ENCODE measurements around the gene LENG8. TPM values are rescaled to one million over a fixed set of nuclear protein-coding genes. Genes with fewer than 3 reads are reported as not detected.

The LENG8 gene
- total RNA-seq, 1 donor from 2014 or later, result 36.6 TPM

- H2AFZ ChIP-seq (replicated peaks), result no peak overlapping the region
- H3K27me3 ChIP-seq, result peaks cover 9% of the 10 kb centered on the region
- H3K27ac ChIP-seq, result peak overlapping the region; percentile 81
- no peak overlapping the region for H3K9ac ChIP-seq
- peaks cover 18% of the 10 kb centered on the region for H3K36me3 Mint-ChIP-seq
- H4K20me1 ChIP-seq (ENCODE audit: low read depth), result peaks cover 30% of the 10 kb centered on the region
- H3F3A ChIP-seq (ENCODE audit: low read depth), result peaks cover 49% of the 10 kb centered on the region
- no peak for DNase-seq (ENCODE audit: low spot score)
- no peak for TF ChIP-seq EZH2 (IDR thresholded peaks at IDR 0.05)
- no peak for TF ChIP-seq EZH2phosphoT487 (IDR thresholded peaks at IDR 0.05)
- no peak for TF ChIP-seq CTCF (IDR thresholded peaks at IDR 0.05)
- peak overlapping the region; percentile 99 for H3K4me2 ChIP-seq
- no peaks in the 10 kb centered on the region for H3K36me3 ChIP-seq
- H3K79me2 ChIP-seq (ENCODE audit: low read depth), result peaks cover 46% of the 10 kb centered on the region
- peaks cover 44% of the 10 kb centered on the region for H3K4me1 ChIP-seq
- H3K27me3 Mint-ChIP-seq (ENCODE audit: insufficient read depth, low read depth), result peaks cover 10% of the 10 kb centered on the region
- peaks cover under 1% of the 10 kb centered on the region for H3K9me3 Mint-ChIP-seq
- no peaks in the 10 kb centered on the region for H3K9me3 ChIP-seq (ENCODE audit: low read depth)
- H3K4me3 ChIP-seq, result no peak overlapping the region
- peak overlapping the region; percentile 70 for H3K27ac Mint-ChIP-seq
- peak overlapping the region; percentile 78 for H3K4me3 Mint-ChIP-seq
- peaks cover 51% of the 10 kb centered on the region for H3K4me1 Mint-ChIP-seq
These were observed 29.8 kb upstream of the LENG8 start for GRCh38 chr19:54418930-54419800.

GRCh38 chr19:54420068-54420382, 29.0 kb upstream of the LENG8 start:
- Histone ChIP-seq H3K36me3 (no peaks in the 10 kb centered on the region), H3K9me3 (ENCODE audit: low read depth) (no peaks in the 10 kb centered on the region), H3K27ac (peak overlapping the region; percentile 97), H3K27me3 (peaks cover under 1% of the 10 kb centered on the region), H3F3A (ENCODE audit: low read depth) (peaks cover 49% of the 10 kb centered on the region), H3K4me3 (peak overlapping the region; percentile 41), H3K9ac (no peak overlapping the region), H4K20me1 (ENCODE audit: low read depth) (peaks cover 30% of the 10 kb centered on the region), H3K4me2 (peak overlapping the region; percentile 99), H2AFZ (replicated peaks) (no peak overlapping the region), H3K4me1 (peaks cover 44% of the 10 kb centered on the region), H3K79me2 (ENCODE audit: low read depth) (peaks cover 46% of the 10 kb centered on the region)
- peaks cover 21% of the 10 kb centered on the region for H3K36me3 Mint-ChIP-seq
- DNase-seq (ENCODE audit: low spot score), result no peak
- peak overlapping the region; percentile 70 for H3K27ac Mint-ChIP-seq
- peaks cover 8% of the 10 kb centered on the region for H3K27me3 Mint-ChIP-seq (ENCODE audit: insufficient read depth, low read depth)
- H3K4me3 Mint-ChIP-seq, result peak overlapping the region; percentile 78
- peaks cover 51% of the 10 kb centered on the region for H3K4me1 Mint-ChIP-seq
- no peak for TF ChIP-seq EZH2phosphoT487 (IDR thresholded peaks at IDR 0.05)
- no peak for TF ChIP-seq EZH2 (IDR thresholded peaks at IDR 0.05)
- TF ChIP-seq CTCF (IDR thresholded peaks at IDR 0.05), result no peak
- no peaks in the 10 kb centered on the region for H3K9me3 Mint-ChIP-seq

GRCh38 chr19:54420383-54421168, 28.4 kb upstream of the LENG8 start:
- Mint-ChIP-seq H3K4me1 (peaks cover 57% of the 10 kb centered on the region), H3K9me3 (no peaks in the 10 kb centered on the region), H3K27ac (peak overlapping the region; percentile 92), H3K4me3 (peak overlapping the region; percentile 78), H3K36me3 (peaks cover 26% of the 10 kb centered on the region), H3K27me3 (ENCODE audit: insufficient read depth, low read depth) (peaks cover 8% of the 10 kb centered on the region)
- Histone ChIP-seq H3K79me2 (ENCODE audit: low read depth) (peaks cover 43% of the 10 kb centered on the region), H3K9me3 (ENCODE audit: low read depth) (no peaks in the 10 kb centered on the region), H3K4me3 (peak overlapping the region; percentile 41), H3K4me1 (peaks cover 44% of the 10 kb centered on the region), H3K36me3 (no peaks in the 10 kb centered on the region), H3K27me3 (no peaks in the 10 kb centered on the region), H2AFZ (replicated peaks) (no peak overlapping the region), H3K27ac (peak overlapping the region; percentile 97), H3K9ac (no peak overlapping the region), H4K20me1 (ENCODE audit: low read depth) (peaks cover 30% of the 10 kb centered on the region), H3F3A (ENCODE audit: low read depth) (peaks cover 49% of the 10 kb centered on the region), H3K4me2 (peak overlapping the region; percentile 99)
- peak; percentile 96 for DNase-seq (ENCODE audit: low spot score)
- TF ChIP-seq EZH2phosphoT487 (IDR thresholded peaks at IDR 0.05) (no peak), EZH2 (IDR thresholded peaks at IDR 0.05) (no peak), CTCF (IDR thresholded peaks at IDR 0.05) (no peak)
